SK-N-SH (cell line): ENCODE results near the gene SPATA2. TPM values are rescaled to one million over a fixed set of nuclear protein-coding genes. Genes with fewer than 3 reads are reported as not detected.

Source experiments
- CTCF ChIA-PET: fragments of 300-600, 350-600 bp; formaldehyde crosslinking; extraction: SDS; loops from one replicate; lab custom pipeline; 2021; lab: Yijun Ruan, JAX
- POLR2A ChIA-PET: fragments of 350-600 bp; sonication (Branson Sonifier 250); formaldehyde crosslinking; extraction: SDS; loops from one replicate; lab custom pipeline; 2020; ENCODE audit warnings: antibody characterized with exemption, inconsistent platforms; lab: Yijun Ruan, JAX
- DNase-seq: peaks from one replicate; pipeline ENCODE4 v3.0.0; 2012
- H2AFZ ChIP-seq: fragments of 200-600 bp; sonication (generic); 2 replicates; pipeline ENCODE4 v1.8.1; 2016; ENCODE audit warnings: antibody characterized with exemption, mild to moderate bottlenecking, low read depth
- H3F3A ChIP-seq: fragments of 200-600 bp; sonication (generic); replicated peaks from 2 replicates; pipeline ENCODE3; 2016; ENCODE audit warnings: antibody characterized with exemption, mild to moderate bottlenecking; ENCODE audit not compliant: insufficient read depth
- H3K27ac ChIP-seq, 2 experiments: fragments of 200-500 bp in 1 of 2; fragments of 200-600 bp in 1 of 2; sonication (Bioruptor generic) in 1 of 2; sonication (generic), shearing (Covaris generic) in 1 of 2; 2 replicates each; pipeline versions ENCODE4 v1.5.1 to v1.6.1; 2014 to 2016; ENCODE audit warnings: low read depth in 2 of 2, inconsistent platforms in 1 of 2, low read length in 1 of 2, mild to moderate bottlenecking in 1 of 2, mixed read lengths in 1 of 2
- H3K27me3 ChIP-seq: fragments of 200-600 bp; sonication (generic), shearing (Covaris generic); 2 replicates; pipeline ENCODE4 v1.6.1; 2016; ENCODE audit warnings: mixed run types; ENCODE audit not compliant: insufficient read depth
- H3K36me3 ChIP-seq, 2 experiments: fragments of 200-500 bp in 1 of 2; fragments of 200-600 bp in 1 of 2; sonication (Bioruptor generic) in 1 of 2; sonication (generic) in 1 of 2; replicated peaks in 1 of 2; 2 replicates each; pipeline versions ENCODE3 to v1.5.1; 2014 to 2016; ENCODE audit warnings: low read length in 1 of 2, mild to moderate bottlenecking in 1 of 2; ENCODE audit not compliant: insufficient read depth in 2 of 2, control insufficient read depth in 1 of 2
- H3K4me1 ChIP-seq, 2 experiments: fragments of 200-500 bp in 1 of 2; fragments of 200-600 bp in 1 of 2; sonication (Bioruptor generic) in 1 of 2; sonication (generic), shearing (Covaris generic) in 1 of 2; 2 replicates each; pipeline versions ENCODE4 v1.5.1 to v1.6.1; 2014 to 2016; ENCODE audit warnings: low read depth in 1 of 2, low read length in 1 of 2, mixed run types in 1 of 2; ENCODE audit not compliant: insufficient read depth in 2 of 2, control insufficient read depth in 1 of 2
- H3K4me2 ChIP-seq: fragments of 200-600 bp; sonication (generic), shearing (Covaris generic); 2 replicates; pipeline ENCODE4 v1.6.1; 2017; ENCODE audit warnings: mixed run types
- H3K4me3 ChIP-seq, 2 experiments: fragments of 200-500 bp in 1 of 2; fragments of 200-600 bp in 1 of 2; sonication (Bioruptor generic) in 1 of 2; sonication (generic), shearing (Covaris generic) in 1 of 2; 2 replicates each; pipeline versions ENCODE4 v1.5.1 to v1.8.1; 2014 to 2016; ENCODE audit warnings: low read depth in 2 of 2, inconsistent platforms in 1 of 2, low read length in 1 of 2, mild to moderate bottlenecking in 1 of 2, mixed read lengths in 1 of 2, moderate library complexity in 1 of 2
- H3K79me2 ChIP-seq: fragments of 200-600 bp; sonication (generic); 2 replicates; pipeline ENCODE4 v1.8.1; 2017; ENCODE audit warnings: mild to moderate bottlenecking; ENCODE audit not compliant: insufficient read depth
- H3K9ac ChIP-seq: fragments of 200-600 bp; sonication (generic); 2 replicates; pipeline ENCODE4 v1.6.1; 2017; ENCODE audit warnings: mixed run types
- H3K9me2 ChIP-seq: fragments of 200-600 bp; sonication (generic); 2 replicates; pipeline ENCODE4 v1.6.1; 2017; ENCODE audit warnings: mixed run types
- H3K9me3 ChIP-seq: fragments of 200-600 bp; sonication (generic); 2 replicates; pipeline ENCODE4 v1.6.1; 2017; ENCODE audit warnings: mixed run types, mild to moderate bottlenecking, moderate library complexity
- H4K20me1 ChIP-seq: fragments of 200-600 bp; sonication (generic); 2 replicates; pipeline ENCODE4 v1.6.1; 2017; ENCODE audit warnings: mild to moderate bottlenecking, mixed run types; ENCODE audit not compliant: insufficient read depth
- ELF1 ChIP-seq: IDR thresholded peaks from 2 replicates; pipeline ENCODE4 v1.4.0; 2012
- EZH2phosphoT487 ChIP-seq: fragments of 200-600 bp; sonication (generic); IDR thresholded peaks from 2 replicates; pipeline ENCODE4 v1.6.1; 2017; ENCODE audit warnings: low read depth, mixed run types, mild to moderate bottlenecking, antibody characterized with exemption, moderate library complexity, borderline replicate concordance
- FOXJ3 ChIP-seq: sonication (generic); formaldehyde crosslinking; IDR thresholded peaks from 2 replicates; pipeline ENCODE4 v1.5.1; 2020; ENCODE audit warnings: mild to moderate bottlenecking, missing genetic modification reagents
- GATA2 ChIP-seq: sonication (generic); formaldehyde crosslinking; IDR thresholded peaks from 2 replicates; pipeline ENCODE4 v1.5.0; 2020; ENCODE audit warnings: mild to moderate bottlenecking, missing genetic modification reagents
- IRF3 ChIP-seq: fragments of 150-350 bp; IDR thresholded peaks from 2 replicates; pipeline ENCODE4 v1.6.1; 2016; ENCODE audit warnings: mild to moderate bottlenecking, low read depth, low read length
- PBX3 ChIP-seq: IDR thresholded peaks from 2 replicates; pipeline ENCODE4; 2012
- SMC3 ChIP-seq: IDR thresholded peaks from 2 replicates; pipeline ENCODE4 v1.6.1; 2012; ENCODE audit warnings: low read depth, low read length, improper control_type of control experiment
- TEAD4 ChIP-seq: IDR thresholded peaks from 2 replicates; pipeline ENCODE4 v1.4.0; 2012; ENCODE audit warnings: mild to moderate bottlenecking, borderline replicate concordance; ENCODE audit not compliant: insufficient read depth
- USF1 ChIP-seq: IDR thresholded peaks from 2 replicates; pipeline ENCODE4 v1.4.0; 2012; ENCODE audit warnings: low read depth, borderline replicate concordance
- WGBS: methylation state at CpG from one replicate; pipeline ENCODE4 v1.1.6; 2017; ENCODE audit warnings: low lambda C conversion rate; 5-methylcytosine and 5-hydroxymethylcytosine counted together
- polyA plus RNA-seq, 3 experiments: library from polyadenylated mRNA; depleted of rRNA; stranded (reverse); fragments of >200 nt; gene quantifications; 2 replicates each; pipeline ENCODE4 v1.2.3, GENCODE V29; 2012

SPATA2 gene
- polyA plus RNA-seq, 1 of the 3 experiments (the other 2 are of a cell fraction), result 7.2 TPM

GRCh38 chr20:49859807-49860206 lies 55.5 kb downstream of the SPATA2 start:
- POLR2A ChIA-PET, result no interaction called here

GRCh38 chr20:49859011-49859410 lies 56.3 kb downstream of the SPATA2 start:
- DNase-seq, result no peak

More at GRCh38 chr20:49859807-49860206, 55.5 kb downstream of the SPATA2 start:
- H3K36me3 ChIP-seq, result peaks cover 20 to 23% of the 10 kb centered on the region in 2 experiments
- H3K27ac ChIP-seq, result no peak overlapping the region
- no peaks in the 10 kb centered on the region for H3K79me2 ChIP-seq
- H4K20me1 ChIP-seq, result no peaks in the 10 kb centered on the region
- H3F3A ChIP-seq, result no peaks in the 10 kb centered on the region
- no peak overlapping the region for H3K4me2 ChIP-seq
- no peak overlapping the region for H3K4me3 ChIP-seq
- H2AFZ ChIP-seq, result no peak overlapping the region
- H3K9me3 ChIP-seq, result no peaks in the 10 kb centered on the region
- CTCF ChIA-PET, result interaction anchor here (1.1 to 2.4 kb wide), 5 partner anchors 14 to 319 kb away, joined by 3 to 11 read pairs (median 6); no protein-coding TSS in a partner anchor
- no peak overlapping the region for H3K9ac ChIP-seq
- H3K9me2 ChIP-seq, result no peaks in the 10 kb centered on the region
- no peak for DNase-seq
- H3K27me3 ChIP-seq, result no peaks in the 10 kb centered on the region
- H3K4me1 ChIP-seq, result no peaks in the 10 kb centered on the region
- TF ChIP-seq FOXJ3 (CRISPR knock-in tag) (no peak), IRF3 (no peak)

More at GRCh38 chr20:49859011-49859410, 56.3 kb downstream of the SPATA2 start:
- Histone ChIP-seq H3F3A (no peaks in the 10 kb centered on the region), H3K4me1 (peaks cover 0 to 1% of the 10 kb centered on the region in 2 experiments; a peak in 1 of 4 replicates), H3K9me2 (no peaks in the 10 kb centered on the region), H3K27ac (no peak overlapping the region), H3K36me3 (peaks cover 15 to 23% of the 10 kb centered on the region in 2 experiments), H3K9me3 (no peaks in the 10 kb centered on the region), H3K9ac (no peak overlapping the region), H3K79me2 (no peaks in the 10 kb centered on the region), H4K20me1 (no peaks in the 10 kb centered on the region), H3K4me3 (no peak overlapping the region), H2AFZ (no peak overlapping the region), H3K27me3 (no peaks in the 10 kb centered on the region), H3K4me2 (no peak overlapping the region)
- TF ChIP-seq SMC3 (no peak), EZH2phosphoT487 (no peak), GATA2 (CRISPR knock-in tag) (no peak), USF1 (no peak), PBX3 (no peak), TEAD4 (no peak), ELF1 (no peak)
- POLR2A ChIA-PET, result no interaction called here
- CTCF ChIA-PET, result interaction anchor here (1.1 to 2.4 kb wide), 4 partner anchors 20 to 318 kb away, joined by 3 to 9 read pairs (median 5); no protein-coding TSS in a partner anchor
- WGBS, result 96% methylated on average over 6 of the region's 6 CpGs
